T-helper 2 cell treated with Interferon-gamma antibody and Interleukin-4, amounts not matched to agents 5 μg/mL and 100 μg/mL, for 36 hours (primary cell): Measurements from ENCODE around the gene LRRC10.

Experiments used
- DNase-seq: peaks from one replicate; pipeline ENCODE4 v3.0.0; 2021; ENCODE audit warnings: low spot score
- H3K27ac Mint-ChIP-seq: one replicate; pipeline ENCODE4 v1.8.0; 2021; ENCODE audit warnings: mild to moderate bottlenecking, mixed read lengths
- H3K27me3 Mint-ChIP-seq: one replicate; pipeline ENCODE4 v1.8.0; 2021; ENCODE audit warnings: low read depth, mixed read lengths
- H3K36me3 Mint-ChIP-seq: one replicate; pipeline ENCODE4 v1.8.0; 2021; ENCODE audit warnings: low read depth, mixed read lengths
- H3K4me1 Mint-ChIP-seq: one replicate; pipeline ENCODE4 v1.8.0; 2021; ENCODE audit warnings: low read depth, mixed read lengths
- H3K4me3 Mint-ChIP-seq: one replicate; pipeline ENCODE4 v1.8.0; 2022; ENCODE audit warnings: mild to moderate bottlenecking, moderate library complexity, mixed read lengths
- H3K9me3 Mint-ChIP-seq: one replicate; pipeline ENCODE4 v1.8.0; 2021; ENCODE audit warnings: mixed read lengths

LRRC10 gene

DNA sequence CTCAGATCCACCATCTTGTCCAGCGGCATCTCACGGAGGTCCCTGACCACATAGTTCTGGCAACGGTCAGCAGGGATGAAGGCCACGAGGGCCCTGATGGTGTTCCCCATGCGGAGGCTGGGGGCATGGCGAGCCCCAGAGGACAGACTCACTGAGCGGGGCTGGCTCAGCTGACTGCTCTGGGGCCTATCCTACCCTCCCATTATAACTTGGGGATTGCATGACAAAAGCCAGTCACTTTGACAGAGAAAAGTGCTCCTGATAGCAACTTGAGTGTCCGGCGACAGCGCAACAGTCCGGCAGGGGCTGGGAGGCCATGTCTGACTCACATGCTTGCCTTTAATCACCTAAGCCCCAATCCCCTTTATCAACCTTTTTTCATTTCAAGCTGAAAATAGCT, at the start of gene LRRC10:
Gene LRRC10 (minus strand): TSS at position 179 of the 400 bp plus-strand sequence. CDS start 69 bp downstream, at position 110.
- H3K36me3 Mint-ChIP-seq: no peaks in the 10 kb centered on the region
- DNase-seq: no peak
- H3K9me3 Mint-ChIP-seq: no peaks in the 10 kb centered on the region
- peaks cover 5% of the 10 kb centered on the region for H3K27me3 Mint-ChIP-seq
- H3K4me1 Mint-ChIP-seq: no peaks in the 10 kb centered on the region
- no peak within 1 kb of the TSS for H3K4me3 Mint-ChIP-seq
- no peak within 1 kb of the TSS for H3K27ac Mint-ChIP-seq

GRCh38 chr12:69660164-69660863, 49.6 kb upstream of the LRRC10 start:
- Mint-ChIP-seq H3K9me3 (no peaks in the 10 kb centered on the region), H3K4me3 (no peak overlapping the region), H3K36me3 (no peaks in the 10 kb centered on the region), H3K4me1 (no peaks in the 10 kb centered on the region), H3K27me3 (peaks cover 19% of the 10 kb centered on the region), H3K27ac (no peak overlapping the region)
- no peak for DNase-seq

GRCh38 chr12:69658203-69658602, 47.5 kb upstream of the LRRC10 start:
- Mint-ChIP-seq H3K4me3 (no peak overlapping the region), H3K4me1 (no peaks in the 10 kb centered on the region), H3K27ac (no peak overlapping the region), H3K36me3 (no peaks in the 10 kb centered on the region), H3K9me3 (no peaks in the 10 kb centered on the region), H3K27me3 (peaks cover 18% of the 10 kb centered on the region)
- DNase-seq: no peak

DNA sequence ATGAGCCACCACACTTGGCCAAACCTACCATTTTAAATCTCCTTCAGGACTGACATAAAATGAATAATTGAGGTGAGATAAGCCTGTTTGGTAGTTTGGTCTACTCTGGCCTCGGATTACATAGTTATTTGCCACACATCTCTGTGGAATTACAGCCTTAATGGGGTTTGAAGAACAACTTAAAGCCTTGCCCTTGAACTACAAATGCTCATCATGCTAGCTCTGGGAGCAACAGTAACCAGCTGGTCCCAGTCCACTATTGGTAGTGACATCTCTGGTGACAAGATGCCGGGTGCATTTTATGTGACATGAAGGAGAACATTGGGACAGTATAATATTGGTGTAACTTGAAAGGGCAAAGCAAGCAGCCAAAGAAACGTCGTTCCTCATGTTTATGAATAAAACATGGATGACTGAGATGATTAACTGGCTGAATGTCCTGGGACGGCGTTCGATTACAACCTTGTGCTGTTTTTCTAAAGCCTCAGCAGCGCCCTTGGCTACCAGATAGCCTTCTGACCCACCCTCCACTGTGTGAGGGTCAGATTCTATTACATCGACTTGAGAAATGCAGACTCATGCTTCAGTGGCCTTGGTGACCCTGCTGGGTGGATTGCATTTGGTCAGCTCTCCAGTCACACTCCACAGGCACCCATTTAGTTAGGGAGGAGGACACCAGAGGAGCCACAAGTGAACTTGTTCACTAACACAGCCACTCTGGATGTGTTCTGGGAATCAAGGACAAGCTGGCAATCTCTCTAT, 46.9 kb upstream of the LRRC10 start:
- Mint-ChIP-seq H3K36me3 (no peaks in the 10 kb centered on the region), H3K4me1 (no peaks in the 10 kb centered on the region), H3K27ac (no peak overlapping the region), H3K27me3 (peaks cover 16% of the 10 kb centered on the region), H3K9me3 (no peaks in the 10 kb centered on the region), H3K4me3 (no peak overlapping the region)
- no peak for DNase-seq

- Mint-ChIP-seq H3K4me3 (no peak overlapping the region), H3K36me3 (no peaks in the 10 kb centered on the region), H3K27ac (no peak overlapping the region), H3K4me1 (no peaks in the 10 kb centered on the region), H3K9me3 (no peaks in the 10 kb centered on the region), H3K27me3 (peaks cover 18% of the 10 kb centered on the region)
- DNase-seq: no peak
Observed at GRCh38 chr12:69655616-69656340, 45.1 kb upstream of the LRRC10 start.

GRCh38 chr12:69653703-69654102, 43.0 kb upstream of the LRRC10 start:
- Mint-ChIP-seq H3K36me3 (no peaks in the 10 kb centered on the region), H3K4me3 (no peak overlapping the region), H3K4me1 (no peaks in the 10 kb centered on the region), H3K27ac (no peak overlapping the region), H3K9me3 (no peaks in the 10 kb centered on the region), H3K27me3 (peaks cover 20% of the 10 kb centered on the region)
- DNase-seq: no peak

- no peaks in the 10 kb centered on the region for H3K4me1 Mint-ChIP-seq
- no peak overlapping the region for H3K4me3 Mint-ChIP-seq
- no peaks in the 10 kb centered on the region for H3K36me3 Mint-ChIP-seq
- H3K9me3 Mint-ChIP-seq: no peaks in the 10 kb centered on the region
- peaks cover 31% of the 10 kb centered on the region for H3K27me3 Mint-ChIP-seq
- DNase-seq: no peak
- H3K27ac Mint-ChIP-seq: no peak overlapping the region
Observed at GRCh38 chr12:69651922-69652321, 41.2 kb upstream of the LRRC10 start.

DNA sequence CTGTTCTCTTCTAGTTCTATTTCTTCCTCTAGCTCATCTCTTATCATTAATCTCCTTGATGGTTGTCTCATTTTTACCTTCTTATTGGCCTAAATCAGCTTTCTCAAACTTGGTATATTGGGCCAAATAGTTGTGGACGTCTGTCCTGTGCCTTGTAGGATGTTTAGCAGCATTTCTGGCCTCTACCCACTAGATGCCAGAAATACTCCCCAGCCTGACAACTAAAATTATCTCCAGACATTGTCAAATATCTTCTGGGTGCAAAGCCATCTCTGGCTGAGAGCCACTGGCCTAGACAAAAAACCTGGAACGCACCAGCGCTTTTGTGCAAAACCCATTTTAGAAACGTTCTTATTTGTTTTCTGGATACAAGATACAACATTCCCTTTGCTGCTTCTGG, 38.8 kb upstream of the LRRC10 start:
- Mint-ChIP-seq H3K4me3 (no peak overlapping the region), H3K9me3 (no peaks in the 10 kb centered on the region), H3K27ac (no peak overlapping the region), H3K27me3 (peaks cover 36% of the 10 kb centered on the region), H3K4me1 (no peaks in the 10 kb centered on the region), H3K36me3 (no peaks in the 10 kb centered on the region)
- no peak for DNase-seq

DNA sequence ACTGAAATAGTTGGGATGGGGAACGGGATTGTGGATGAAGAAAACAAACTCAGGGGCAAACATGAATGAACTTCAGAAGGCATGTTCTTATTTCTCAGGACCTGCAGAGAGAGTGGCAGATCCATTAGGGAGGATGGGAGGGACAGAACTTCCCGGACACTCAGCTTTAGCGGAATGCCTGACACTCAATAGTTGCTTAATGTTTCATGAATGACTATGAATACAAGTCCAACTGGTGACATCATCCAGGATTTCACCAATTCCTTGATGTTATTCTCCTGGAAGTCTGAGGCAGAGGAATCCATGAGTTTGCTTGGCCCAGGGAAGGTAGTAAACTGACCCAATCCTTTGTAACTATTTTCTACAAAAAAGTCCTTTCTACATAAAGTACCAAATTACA, 37.8 kb upstream of the LRRC10 start:
- Mint-ChIP-seq H3K27ac (no peak overlapping the region), H3K4me1 (no peaks in the 10 kb centered on the region), H3K4me3 (no peak overlapping the region), H3K27me3 (peaks cover 34% of the 10 kb centered on the region), H3K36me3 (no peaks in the 10 kb centered on the region), H3K9me3 (no peaks in the 10 kb centered on the region)
- DNase-seq: no peak

DNA sequence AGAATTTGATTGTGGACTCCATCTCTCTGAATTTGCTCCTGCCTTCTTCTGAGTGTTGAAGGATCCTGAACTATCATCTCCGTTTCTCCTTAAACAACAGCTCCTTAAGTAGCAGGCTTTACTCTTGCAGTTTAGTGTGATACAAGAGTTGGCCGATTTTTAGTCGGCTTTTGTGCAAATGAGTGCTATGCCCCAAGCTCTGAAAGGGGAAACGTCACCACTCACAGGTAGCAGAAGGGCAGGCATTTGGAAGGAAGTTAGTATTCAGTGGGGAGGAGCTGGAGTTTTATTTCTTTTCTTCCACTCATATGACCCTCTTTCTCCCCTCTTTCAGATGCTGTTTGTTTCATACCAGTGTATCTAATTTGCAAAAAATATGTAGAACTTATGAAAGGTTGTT, 36.5 kb upstream of the LRRC10 start:
- Mint-ChIP-seq H3K4me3 (no peak overlapping the region), H3K9me3 (no peaks in the 10 kb centered on the region), H3K4me1 (no peaks in the 10 kb centered on the region), H3K27me3 (peaks cover 36% of the 10 kb centered on the region), H3K27ac (no peak overlapping the region), H3K36me3 (no peaks in the 10 kb centered on the region)
- DNase-seq: no peak

GRCh38 chr12:69645031-69645430, 34.3 kb upstream of the LRRC10 start:
- H3K4me1 Mint-ChIP-seq: no peaks in the 10 kb centered on the region
- H3K27me3 Mint-ChIP-seq: peaks cover 24% of the 10 kb centered on the region
- H3K27ac Mint-ChIP-seq: no peak overlapping the region
- DNase-seq: no peak
- H3K4me3 Mint-ChIP-seq: no peak overlapping the region
- H3K36me3 Mint-ChIP-seq: no peaks in the 10 kb centered on the region
- H3K9me3 Mint-ChIP-seq: no peaks in the 10 kb centered on the region

- DNase-seq: no peak
- H3K4me3 Mint-ChIP-seq: no peak overlapping the region
- no peak overlapping the region for H3K27ac Mint-ChIP-seq
Observed at GRCh38 chr12:69644511-69644910, 33.8 kb upstream of the LRRC10 start.

DNA sequence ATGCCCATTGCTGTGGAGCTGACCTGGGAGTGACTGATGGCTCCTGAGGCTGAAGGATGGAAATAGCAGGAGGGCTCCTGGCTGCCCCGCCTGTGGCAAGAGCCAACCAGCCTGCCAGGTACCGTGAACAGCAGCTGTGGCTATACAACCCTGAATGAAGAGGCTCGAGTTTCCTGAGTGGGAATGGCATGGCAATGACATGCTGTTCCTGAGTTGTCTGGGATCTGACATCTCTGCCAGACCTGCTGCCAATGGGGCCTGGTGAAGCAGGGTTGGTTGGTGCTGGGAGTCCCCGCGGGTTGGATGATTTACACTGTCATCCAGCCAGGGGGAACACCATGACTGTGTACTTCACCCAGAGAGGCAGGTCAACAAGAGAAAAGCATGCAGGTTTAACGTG, 31.8 kb upstream of the LRRC10 start:
- no peaks in the 10 kb centered on the region for H3K9me3 Mint-ChIP-seq
- H3K4me3 Mint-ChIP-seq: no peak overlapping the region
- no peaks in the 10 kb centered on the region for H3K36me3 Mint-ChIP-seq

More at GRCh38 chr12:69644511-69644910, 33.8 kb upstream of the LRRC10 start:
- H3K27me3 Mint-ChIP-seq: peaks cover 20% of the 10 kb centered on the region
- H3K36me3 Mint-ChIP-seq: no peaks in the 10 kb centered on the region
- H3K9me3 Mint-ChIP-seq: no peaks in the 10 kb centered on the region
- H3K4me1 Mint-ChIP-seq: peaks cover 1% of the 10 kb centered on the region

GRCh38 chr12:69641546-69641945, 30.8 kb upstream of the LRRC10 start:
- Mint-ChIP-seq H3K36me3 (no peaks in the 10 kb centered on the region), H3K4me3 (no peak overlapping the region), H3K4me1 (peaks cover 2% of the 10 kb centered on the region), H3K27me3 (peaks cover 9% of the 10 kb centered on the region), H3K27ac (no peak overlapping the region), H3K9me3 (no peaks in the 10 kb centered on the region)
- no peak for DNase-seq

More for the DNA sequence above, 31.8 kb upstream of the LRRC10 start:
- Mint-ChIP-seq H3K27me3 (peaks cover 12% of the 10 kb centered on the region), H3K27ac (no peak overlapping the region), H3K4me1 (peaks cover 2% of the 10 kb centered on the region)
- no peak for DNase-seq
